RPMI8226 (cell line): ENCODE data around the gene LINGO1.
A peak's percentile ranks its signal among the peaks of the same experiment; 100 is the strongest.

ENCODE experiments used
- DNase-seq: peaks from one replicate; pipeline ENCODE4 v3.0.0-alpha.2; 2015

LINGO1 gene

GRCh38 chr15:77632534-77633133 lies at the start of gene LINGO1:
Gene LINGO1 (minus strand): TSS chr15:77632912. CDS start chr15:77632315, 597 bp downstream.
- peak; percentile 33 for DNase-seq

- no peak for DNase-seq
Observed at GRCh38 chr15:77681362-77681761, 48.6 kb upstream of the LINGO1 start.

GRCh38 chr15:77676569-77677375 lies 44.1 kb upstream of the LINGO1 start:
- DNase-seq: no peak

GRCh38 chr15:77675806-77676415 lies 43.2 kb upstream of the LINGO1 start:
- no peak for DNase-seq

- no peak for DNase-seq
Observed at GRCh38 chr15:77674327-77674726, 41.6 kb upstream of the LINGO1 start.

GRCh38 chr15:77673866-77674265 lies 41.2 kb upstream of the LINGO1 start:
- DNase-seq: no peak

GRCh38 chr15:77672135-77672534 lies 39.4 kb upstream of the LINGO1 start:
- DNase-seq: no peak

- no peak for DNase-seq
Observed at GRCh38 chr15:77671362-77672056, 38.8 kb upstream of the LINGO1 start.

- DNase-seq: no peak
Observed at GRCh38 chr15:77670558-77671361, 38.0 kb upstream of the LINGO1 start.

GRCh38 chr15:77669896-77670295 lies 37.2 kb upstream of the LINGO1 start:
- no peak for DNase-seq

- DNase-seq: no peak
Observed at GRCh38 chr15:77667338-77668234, 34.9 kb upstream of the LINGO1 start.

- no peak for DNase-seq
Observed at GRCh38 chr15:77666296-77666660, 33.6 kb upstream of the LINGO1 start.

- no peak for DNase-seq
Observed at GRCh38 chr15:77665530-77666295, 33.0 kb upstream of the LINGO1 start.

GRCh38 chr15:77664428-77664827 lies 31.7 kb upstream of the LINGO1 start:
- DNase-seq: no peak

GRCh38 chr15:77663256-77663655 lies 30.5 kb upstream of the LINGO1 start:
- no peak for DNase-seq

- peak; percentile 86 for DNase-seq
Observed at GRCh38 chr15:77659350-77660321, 26.9 kb upstream of the LINGO1 start.

- no peak for DNase-seq
Observed at GRCh38 chr15:77658304-77658703, 25.6 kb upstream of the LINGO1 start.

- DNase-seq: no peak
Observed at GRCh38 chr15:77657634-77658238, 25.0 kb upstream of the LINGO1 start.

- DNase-seq: peak; percentile 59
Observed at GRCh38 chr15:77656294-77656693, 23.6 kb upstream of the LINGO1 start.
